GM10266 (cell line): ENCODE results near the gene SLC25A11.
A peak's percentile ranks its signal among the peaks of the same experiment; 100 is the strongest.

ENCODE experiments used
- DNase-seq: peaks from one replicate; pipeline ENCODE4 v3.0.0; 2012; ENCODE audit errors: extremely low spot score
- CTCF ChIP-seq: IDR thresholded peaks from 2 replicates; pipeline ENCODE4 v1.5.1; 2012; ENCODE audit warnings: mild to moderate bottlenecking, low read depth; ENCODE audit not compliant: control insufficient read depth, insufficient read depth; ENCODE audit errors: missing control alignments

The SLC25A11 gene

GRCh38 chr17:4951486-4951885, 11.6 kb upstream of the SLC25A11 start:
- no peak for DNase-seq
- TF ChIP-seq CTCF: no peak

- no peak for DNase-seq
These were observed 10.9 kb upstream of the SLC25A11 start, which contains the start of gene ENO3 for GRCh38 chr17:4950746-4951204. Gene ENO3, plus strand, starts transcription at chr17:4951119. Its CDS starts 711 bp downstream, at chr17:4951830.

DNA sequence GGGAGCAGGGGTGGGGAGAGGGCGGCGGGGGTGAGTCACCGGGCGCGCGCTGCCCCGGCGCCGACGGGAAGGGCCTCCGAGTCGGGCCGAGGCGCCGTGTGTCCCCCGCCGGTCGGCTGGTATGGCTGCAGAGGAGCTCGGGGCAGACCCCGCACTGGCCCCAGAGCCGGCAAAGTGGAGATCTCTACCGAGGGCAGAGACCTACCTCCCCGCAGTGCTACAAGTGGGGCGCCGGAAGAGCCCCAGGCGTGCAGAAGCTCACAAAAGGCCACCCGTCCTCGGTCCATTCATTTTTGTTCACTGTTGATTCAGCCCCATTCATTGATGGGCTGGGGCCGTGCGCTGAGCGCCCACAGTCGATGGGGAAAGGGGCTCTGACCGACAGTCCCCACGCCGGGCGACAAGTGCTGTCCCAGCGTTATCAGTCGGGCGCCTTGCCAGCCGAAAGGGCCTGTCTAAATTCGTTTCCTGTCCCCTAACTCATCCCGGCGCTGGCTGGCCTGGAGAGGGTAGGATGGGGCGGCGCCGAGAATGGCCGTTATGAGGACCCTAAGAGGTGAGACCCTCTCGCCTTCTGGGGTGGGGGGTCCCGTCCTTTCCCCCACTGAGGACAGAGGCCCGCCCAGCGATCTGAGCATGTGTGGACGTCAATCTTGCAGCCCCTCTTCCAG, 10.4 kb upstream of the SLC25A11 start:
- no peak for TF ChIP-seq CTCF
- no peak for DNase-seq

More at GRCh38 chr17:4950746-4951204, 10.9 kb upstream of the SLC25A11 start, which contains the start of gene ENO3:
- no peak for TF ChIP-seq CTCF

- peak; percentile 92 for DNase-seq
- no peak for TF ChIP-seq CTCF
These were observed 9.7 kb upstream of the SLC25A11 start for GRCh38 chr17:4949321-4950074.

GRCh38 chr17:4948931-4949320, 9.1 kb upstream of the SLC25A11 start:
- DNase-seq: peak; percentile 94
- TF ChIP-seq CTCF: no peak

DNA sequence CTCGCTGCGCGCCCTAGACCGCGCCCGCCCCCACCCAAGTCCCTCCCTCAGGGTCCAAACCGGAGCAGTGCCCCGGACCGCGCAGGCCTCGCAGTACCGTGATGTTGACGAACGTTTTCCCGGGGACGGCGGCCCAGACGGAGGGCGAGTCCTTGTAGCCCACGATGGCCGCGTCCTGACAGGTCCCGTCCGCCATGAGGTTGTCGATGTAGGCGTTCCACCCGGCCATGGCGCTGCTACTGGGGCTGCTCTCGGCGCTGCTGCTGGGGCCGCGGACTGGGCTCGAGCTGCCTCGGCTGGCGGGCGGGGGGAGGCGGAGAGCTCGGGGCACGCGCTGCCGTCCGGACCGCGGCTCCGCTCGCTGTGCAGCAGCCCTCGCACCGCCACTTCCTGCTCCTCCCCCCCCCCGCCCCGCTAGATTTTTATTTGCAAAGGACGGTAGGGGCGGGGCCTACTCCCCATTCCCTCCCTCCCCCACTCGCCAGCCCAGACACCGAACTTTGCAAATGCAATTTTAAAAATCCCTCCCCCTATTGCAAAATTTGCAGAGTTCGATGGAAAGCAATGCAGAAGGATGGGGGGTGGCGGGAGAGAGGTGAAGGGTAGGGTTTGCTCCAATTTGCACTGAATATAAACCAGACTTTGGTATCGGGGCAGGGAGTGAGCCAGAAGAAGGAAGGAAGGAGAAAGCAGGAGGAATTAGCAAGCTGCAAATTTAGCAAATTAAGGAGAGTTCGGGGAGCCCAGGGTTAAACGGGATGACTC, 8.5 kb upstream of the SLC25A11 start, which contains the start of gene PFN1:
TSS of gene PFN1 (minus strand) at position 365 of the 765 bp plus-strand sequence. CDS start at position 229, 136 bp downstream.
- peak; percentile 95 for DNase-seq
- no peak for TF ChIP-seq CTCF
